HL-60 (cell line): ENCODE results near the gene COL19A1.

Experiments
- CTCF ChIP-seq: IDR thresholded peaks from one replicate; pipeline ENCODE4 v1.5.1; 2011; ENCODE audit warnings: low read length, control low read depth, inconsistent platforms; ENCODE audit not compliant: insufficient read depth
- POLR2AphosphoS5 ChIP-seq: IDR thresholded peaks from 2 replicates; pipeline ENCODE4 v1.6.1; 2012; ENCODE audit warnings: low read depth
- TF ChIP-seq, protein P1 (sequence below): IDR thresholded peaks from 2 replicates; pipeline ENCODE4 v1.6.1; 2012; ENCODE audit warnings: low read depth; ENCODE audit not compliant: insufficient replicate concordance

DNA sequence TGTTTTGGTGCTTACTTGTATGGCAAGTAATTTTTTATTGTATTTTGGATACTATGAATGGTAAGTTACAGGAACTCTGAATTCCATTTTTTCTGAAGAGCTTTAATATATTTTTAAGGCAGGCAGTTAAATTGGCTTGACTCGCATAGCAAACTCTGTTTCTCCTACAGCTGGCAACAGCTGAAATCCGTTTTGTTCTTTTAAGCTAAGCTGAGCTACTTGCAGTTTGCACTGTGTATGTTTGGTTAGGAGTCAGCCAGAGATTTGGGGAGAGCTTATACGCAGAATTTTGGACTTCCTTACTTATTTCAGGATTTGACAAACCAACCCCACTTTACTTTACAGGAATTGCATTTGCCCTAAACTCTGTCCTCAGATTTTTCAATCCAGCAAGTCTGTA lies 179.1 kb downstream of the COL19A1 start:
- TF ChIP-seq CTCF (no peak), POLR2AphosphoS5 (no peak)
- TF ChIP-seq, protein P1, sequence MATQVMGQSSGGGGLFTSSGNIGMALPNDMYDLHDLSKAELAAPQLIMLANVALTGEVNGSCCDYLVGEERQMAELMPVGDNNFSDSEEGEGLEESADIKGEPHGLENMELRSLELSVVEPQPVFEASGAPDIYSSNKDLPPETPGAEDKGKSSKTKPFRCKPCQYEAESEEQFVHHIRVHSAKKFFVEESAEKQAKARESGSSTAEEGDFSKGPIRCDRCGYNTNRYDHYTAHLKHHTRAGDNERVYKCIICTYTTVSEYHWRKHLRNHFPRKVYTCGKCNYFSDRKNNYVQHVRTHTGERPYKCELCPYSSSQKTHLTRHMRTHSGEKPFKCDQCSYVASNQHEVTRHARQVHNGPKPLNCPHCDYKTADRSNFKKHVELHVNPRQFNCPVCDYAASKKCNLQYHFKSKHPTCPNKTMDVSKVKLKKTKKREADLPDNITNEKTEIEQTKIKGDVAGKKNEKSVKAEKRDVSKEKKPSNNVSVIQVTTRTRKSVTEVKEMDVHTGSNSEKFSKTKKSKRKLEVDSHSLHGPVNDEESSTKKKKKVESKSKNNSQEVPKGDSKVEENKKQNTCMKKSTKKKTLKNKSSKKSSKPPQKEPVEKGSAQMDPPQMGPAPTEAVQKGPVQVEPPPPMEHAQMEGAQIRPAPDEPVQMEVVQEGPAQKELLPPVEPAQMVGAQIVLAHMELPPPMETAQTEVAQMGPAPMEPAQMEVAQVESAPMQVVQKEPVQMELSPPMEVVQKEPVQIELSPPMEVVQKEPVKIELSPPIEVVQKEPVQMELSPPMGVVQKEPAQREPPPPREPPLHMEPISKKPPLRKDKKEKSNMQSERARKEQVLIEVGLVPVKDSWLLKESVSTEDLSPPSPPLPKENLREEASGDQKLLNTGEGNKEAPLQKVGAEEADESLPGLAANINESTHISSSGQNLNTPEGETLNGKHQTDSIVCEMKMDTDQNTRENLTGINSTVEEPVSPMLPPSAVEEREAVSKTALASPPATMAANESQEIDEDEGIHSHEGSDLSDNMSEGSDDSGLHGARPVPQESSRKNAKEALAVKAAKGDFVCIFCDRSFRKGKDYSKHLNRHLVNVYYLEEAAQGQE = no peak
